ENCODE data around the gene TPP1. TPM values are rescaled to one million over a fixed set of nuclear protein-coding genes. Genes with fewer than 3 reads are reported as not detected.

TPP1 gene
- polyA plus RNA-seq, 1 donor (not counting 4 experiments of a cell fraction or from before 2014, with no cell fraction given), result 55.3 TPM

DNA sequence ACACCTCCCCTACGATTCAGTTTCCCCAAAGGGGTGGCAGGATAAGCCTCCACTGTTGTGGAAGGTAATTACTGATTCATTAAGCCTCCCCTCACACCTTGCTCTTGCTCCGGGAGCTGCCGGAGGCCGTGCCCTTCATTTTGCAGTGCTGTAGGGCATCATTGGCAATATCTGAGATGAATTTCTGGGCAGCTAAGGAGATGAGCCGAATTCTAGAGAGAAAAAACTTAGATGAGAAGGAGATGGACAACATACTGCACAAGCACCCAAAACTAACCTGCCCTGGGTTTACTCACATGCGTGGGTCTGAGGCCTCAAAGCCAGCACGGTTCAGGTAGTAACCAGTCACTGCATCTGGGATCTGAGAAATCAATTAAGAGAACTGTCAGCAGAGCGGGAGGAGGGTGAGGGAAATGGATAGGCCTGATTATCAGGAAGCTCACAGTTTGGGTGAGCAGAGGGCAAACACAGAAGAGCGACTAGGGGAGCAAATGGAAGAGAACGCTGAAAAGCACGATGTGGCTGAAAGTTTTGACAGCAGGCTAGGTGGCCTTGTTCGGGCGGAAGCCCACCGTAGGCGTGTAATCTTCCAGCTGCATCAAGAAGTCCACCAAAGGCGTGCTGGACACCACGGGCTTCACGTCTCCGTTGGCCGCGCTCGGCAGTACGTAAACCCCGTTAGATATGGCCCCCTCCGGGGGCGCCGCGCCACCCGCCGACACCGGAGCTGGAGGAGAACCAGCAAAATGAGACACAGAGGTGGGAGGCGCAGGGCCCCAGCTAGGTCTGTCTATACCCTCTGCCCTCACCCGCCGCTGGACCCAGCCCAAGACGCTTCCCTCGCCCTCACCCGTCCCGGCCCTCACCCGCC is 7.9 kb downstream of the TPP1 start:
- H2AFZ ChIP-seq (ENCODE audit: control insufficient read depth, low read length), result no peak overlapping the region
- dilution Hi-C loops (cut with MboI; ENCODE audit: extremely low pct_ligation_motif_present, low sequenced_read_pairs), result no loop called here

DNA sequence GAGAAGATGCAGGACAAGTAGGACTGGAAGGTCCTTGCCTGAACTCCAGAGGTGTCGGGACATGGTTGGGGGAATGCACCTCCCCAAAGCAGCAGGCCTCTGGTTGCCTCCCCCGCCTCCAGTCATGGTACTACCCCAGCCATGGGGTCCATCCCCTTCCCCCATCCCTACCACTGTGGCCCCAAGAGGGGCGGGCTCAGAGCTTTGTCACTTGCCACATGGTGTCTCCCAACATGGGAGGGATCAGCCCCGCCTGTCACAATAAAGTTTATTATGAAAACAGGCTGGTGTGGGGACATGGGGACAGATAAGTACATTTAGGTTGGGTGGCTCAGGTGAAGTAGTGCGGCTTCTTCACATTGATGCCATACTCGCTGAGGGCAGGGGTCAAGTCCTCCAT is 8.6 kb downstream of the TPP1 start:
- DNase-seq (ENCODE audit: low read depth, low spot score), result no peak
- H3K4me2 ChIP-seq (ENCODE audit: control insufficient read depth, extremely low read depth, insufficient read depth, low read depth, low read length), result peak overlapping the region; percentile 81
- H3K36me3 ChIP-seq (ENCODE audit: control insufficient read depth in 2 of 2, extremely low read depth in 1 of 2, insufficient read depth in 2 of 2, low read length in 2 of 2), result peaks cover 36 to 48% of the 10 kb centered on the region in 2 experiments
- no peaks in the 10 kb centered on the region for H3K9me1 ChIP-seq (ENCODE audit: control insufficient read depth, extremely low read depth, insufficient read depth, low read length)
- H3K4me1 ChIP-seq (ENCODE audit: control insufficient read depth, extremely low read depth, insufficient read depth, low read length), result peaks cover 34% of the 10 kb centered on the region
- H3K27me3 ChIP-seq (ENCODE audit: control insufficient read depth, extremely low read depth, insufficient read depth, low read length), result no peaks in the 10 kb centered on the region
- no peak for FAIRE-seq
- peaks cover 40% of the 10 kb centered on the region for H3K79me2 ChIP-seq (ENCODE audit: control insufficient read depth, insufficient read depth, low read length)
- no peak overlapping the region for H2AFZ ChIP-seq (ENCODE audit: control insufficient read depth, low read length)
- no peaks in the 10 kb centered on the region for H4K20me1 ChIP-seq (ENCODE audit: control insufficient read depth, extremely low read depth, insufficient read depth, low read length)
- H3K9me3 ChIP-seq (ENCODE audit: control insufficient read depth, low read depth, low read length), result no peaks in the 10 kb centered on the region
- dilution Hi-C loops (cut with MboI; ENCODE audit: extremely low pct_ligation_motif_present, low sequenced_read_pairs), result no loop called here
- H3K27ac ChIP-seq (ENCODE audit: control insufficient read depth, insufficient read depth, low read length), result no peak overlapping the region
- no peak overlapping the region for H3K9ac ChIP-seq (ENCODE audit: control insufficient read depth, extremely low read depth, insufficient read depth, low read length)
- peak overlapping the region in 1 of 3 experiments; percentile 83 for H3K4me3 ChIP-seq (ENCODE audit: control insufficient read depth in 2 of 3, extremely low read depth in 1 of 3, insufficient read depth in 2 of 3, low read depth in 1 of 3, low read length in 3 of 3)
- TF ChIP-seq, protein P1, sequence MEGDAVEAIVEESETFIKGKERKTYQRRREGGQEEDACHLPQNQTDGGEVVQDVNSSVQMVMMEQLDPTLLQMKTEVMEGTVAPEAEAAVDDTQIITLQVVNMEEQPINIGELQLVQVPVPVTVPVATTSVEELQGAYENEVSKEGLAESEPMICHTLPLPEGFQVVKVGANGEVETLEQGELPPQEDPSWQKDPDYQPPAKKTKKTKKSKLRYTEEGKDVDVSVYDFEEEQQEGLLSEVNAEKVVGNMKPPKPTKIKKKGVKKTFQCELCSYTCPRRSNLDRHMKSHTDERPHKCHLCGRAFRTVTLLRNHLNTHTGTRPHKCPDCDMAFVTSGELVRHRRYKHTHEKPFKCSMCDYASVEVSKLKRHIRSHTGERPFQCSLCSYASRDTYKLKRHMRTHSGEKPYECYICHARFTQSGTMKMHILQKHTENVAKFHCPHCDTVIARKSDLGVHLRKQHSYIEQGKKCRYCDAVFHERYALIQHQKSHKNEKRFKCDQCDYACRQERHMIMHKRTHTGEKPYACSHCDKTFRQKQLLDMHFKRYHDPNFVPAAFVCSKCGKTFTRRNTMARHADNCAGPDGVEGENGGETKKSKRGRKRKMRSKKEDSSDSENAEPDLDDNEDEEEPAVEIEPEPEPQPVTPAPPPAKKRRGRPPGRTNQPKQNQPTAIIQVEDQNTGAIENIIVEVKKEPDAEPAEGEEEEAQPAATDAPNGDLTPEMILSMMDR (optimal IDR thresholded peaks at IDR 0.05 in 1 of 3, IDR thresholded peaks at IDR 0.05 in 1 of 3, conservative IDR thresholded peaks at IDR 0.05 in 1 of 3; ENCODE audit: extremely low read depth in 1 of 3, insufficient read depth in 2 of 3, low read length in 3 of 3), result no peak
- TF ChIP-seq EZH2 (IDR thresholded peaks at IDR 0.05; ENCODE audit: low read length), result no peak

More for the DNA sequence above, 7.9 kb downstream of the TPP1 start:
- peaks cover 28% of the 10 kb centered on the region for H3K4me1 ChIP-seq (ENCODE audit: control insufficient read depth, extremely low read depth, insufficient read depth, low read length)
- DNase-seq (ENCODE audit: low read depth, low spot score), result no peak
- H3K36me3 ChIP-seq (ENCODE audit: control insufficient read depth in 2 of 2, extremely low read depth in 1 of 2, insufficient read depth in 2 of 2, low read length in 2 of 2), result peaks cover 42 to 54% of the 10 kb centered on the region in 2 experiments
- H3K79me2 ChIP-seq (ENCODE audit: control insufficient read depth, insufficient read depth, low read length), result peaks cover 34% of the 10 kb centered on the region
- H3K9ac ChIP-seq (ENCODE audit: control insufficient read depth, extremely low read depth, insufficient read depth, low read length), result peak overlapping the region; percentile 84
- no peaks in the 10 kb centered on the region for H4K20me1 ChIP-seq (ENCODE audit: control insufficient read depth, extremely low read depth, insufficient read depth, low read length)
- peak overlapping the region; percentile 81 for H3K4me2 ChIP-seq (ENCODE audit: control insufficient read depth, extremely low read depth, insufficient read depth, low read depth, low read length)
- no peaks in the 10 kb centered on the region for H3K9me1 ChIP-seq (ENCODE audit: control insufficient read depth, extremely low read depth, insufficient read depth, low read length)
- peak overlapping the region; percentile 56 for H3K27ac ChIP-seq (ENCODE audit: control insufficient read depth, insufficient read depth, low read length)
- no peaks in the 10 kb centered on the region for H3K9me3 ChIP-seq (ENCODE audit: control insufficient read depth, low read depth, low read length)
- H3K4me3 ChIP-seq (ENCODE audit: control insufficient read depth in 2 of 3, extremely low read depth in 1 of 3, insufficient read depth in 2 of 3, low read depth in 1 of 3, low read length in 3 of 3), result peak overlapping the region; percentile 70 to 83 (median 73)
- no peak for FAIRE-seq
- no peaks in the 10 kb centered on the region for H3K27me3 ChIP-seq (ENCODE audit: control insufficient read depth, extremely low read depth, insufficient read depth, low read length)
- TF ChIP-seq, protein P1 (optimal IDR thresholded peaks at IDR 0.05 in 1 of 3, IDR thresholded peaks at IDR 0.05 in 1 of 3, conservative IDR thresholded peaks at IDR 0.05 in 1 of 3; ENCODE audit: extremely low read depth in 1 of 3, insufficient read depth in 2 of 3, low read length in 3 of 3), result no peak
- TF ChIP-seq EZH2 (IDR thresholded peaks at IDR 0.05; ENCODE audit: low read length), result no peak

All from keratinocyte (primary cell).